ENCODE data around the gene STK39.

GRCh38 chr2:168212866-168213265 lies 34.5 kb downstream of the STK39 start:
- TF ChIP-seq CTCF (conservative IDR thresholded peaks at IDR 0.05; ENCODE audit: low read length) = no peak
- TF ChIP-seq EZH2phosphoT487 (IDR thresholded peaks at IDR 0.05; ENCODE audit: borderline replicate concordance, low read depth, low read length) = no peak
